Measurements from ENCODE around the gene ITPR3. TPM values are rescaled to one million over a fixed set of nuclear protein-coding genes. Genes with fewer than 3 reads are reported as not detected.
A peak's percentile ranks its signal among the peaks of the same experiment; 100 is the strongest.

The ITPR3 gene
- total and polyA plus RNA-seq, 2 of the 13 experiments (the other 11 are each of a cell fraction or from before 2014, with no cell fraction given), result 3.8 to 21.4 TPM

- TF ChIP-seq AKNA (CRISPR knock-in tag; IDR thresholded peaks at IDR 0.05; ENCODE audit: borderline replicate concordance) (no peak), NBN (conservative IDR thresholded peaks at IDR 0.05) (no peak), ZNF724P (CRISPR knock-in tag; IDR thresholded peaks at IDR 0.05; ENCODE audit: borderline replicate concordance) (no peak), NFATC3 (CRISPR knock-in tag; IDR thresholded peaks at IDR 0.05) (no peak), ZNF883 (CRISPR knock-in tag; IDR thresholded peaks at IDR 0.05; ENCODE audit: not compliant biosample characterization) (peak; percentile 4), HMGXB3 (CRISPR knock-in tag; IDR thresholded peaks at IDR 0.05; ENCODE audit: borderline replicate concordance) (no peak), SAP130 (CRISPR knock-in tag; IDR thresholded peaks at IDR 0.05; ENCODE audit: low read depth) (no peak), ZFY (CRISPR knock-in tag; IDR thresholded peaks at IDR 0.05) (0 out of 2 replicates have a peak, but pooled peaks have one; percentile 20), DMTF1 (CRISPR knock-in tag; IDR thresholded peaks at IDR 0.05) (no peak), ZNF224 (CRISPR knock-in tag; IDR thresholded peaks at IDR 0.05) (no peak), BRD4 (CRISPR knock-in tag; IDR thresholded peaks at IDR 0.05) (no peak), ZC3H4 (CRISPR knock-in tag; IDR thresholded peaks at IDR 0.05; ENCODE audit: borderline replicate concordance) (no peak), PATZ1 (CRISPR knock-in tag; IDR thresholded peaks at IDR 0.05) (no peak), RFXAP (CRISPR knock-in tag; IDR thresholded peaks at IDR 0.05; ENCODE audit: borderline replicate concordance) (no peak), DDIT3 (CRISPR knock-in tag; IDR thresholded peaks at IDR 0.05) (no peak)
Observed at GRCh38 chr6:33744895-33745546, 123.9 kb downstream of the ITPR3 start (continued).

Data from HepG2 (cell line).